ENCODE results near the gene FOXM1.

DNA sequence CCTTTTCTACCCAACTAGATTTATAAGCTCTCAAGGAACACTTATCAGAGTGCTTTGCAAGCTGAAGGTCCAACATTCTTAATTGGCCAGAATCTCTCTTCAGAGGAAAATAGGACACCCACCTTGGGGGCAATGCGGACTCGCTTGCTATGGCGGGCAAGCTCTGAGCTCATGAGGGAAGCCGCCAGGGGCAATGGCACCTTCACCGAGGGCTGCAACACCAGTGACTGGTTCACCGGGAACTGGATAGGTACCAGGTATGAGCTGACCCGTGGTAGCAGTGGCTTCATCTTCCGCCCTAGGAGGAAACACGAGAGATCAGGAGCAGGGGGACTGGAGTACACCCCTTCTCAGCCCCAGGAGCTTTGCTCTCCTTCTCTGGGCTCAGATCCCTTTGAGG is 12.8 kb downstream of the FOXM1 start:
- TF ChIP-seq GATA2 (IDR thresholded peaks at IDR 0.05; ENCODE audit: low read depth, low read length) (no peak), GATA3 (IDR thresholded peaks at IDR 0.05; ENCODE audit: low read depth, low read length) (no peak)

Measured in SH-SY5Y (cell line).